ACHN (cell line): ENCODE data around the gene NOS2.
"Not testable (repeated sequence)": the region's sequence is repeated elsewhere in the genome, so short reads cannot be mapped to it uniquely, and the experiment has no call there.

ENCODE experiments used
- DNase-seq: peaks from one replicate; pipeline ENCODE4 v3.0.0-alpha.2; 2015
- in situ Hi-C: cut with HindIII; loops from 2 replicates; pipeline ENCODE4 v1.10.0; 2017; ENCODE audit warnings: low sequenced_read_pairs, low pct_ligation_motif_present, low pct_unique_long_range_greater_than_20kb

The NOS2 gene

GRCh38 chr17:27824176-27824715, 23.9 kb upstream of the NOS2 start:
- no peak for DNase-seq
- in situ Hi-C loops = no loop called here

GRCh38 chr17:27822108-27822507, 21.8 kb upstream of the NOS2 start:
- DNase-seq, in situ Hi-C loops: not testable (repeated sequence)

- in situ Hi-C loops = no loop called here
- DNase-seq = no peak
Observed at GRCh38 chr17:27821318-27821717, 21.0 kb upstream of the NOS2 start.

DNA sequence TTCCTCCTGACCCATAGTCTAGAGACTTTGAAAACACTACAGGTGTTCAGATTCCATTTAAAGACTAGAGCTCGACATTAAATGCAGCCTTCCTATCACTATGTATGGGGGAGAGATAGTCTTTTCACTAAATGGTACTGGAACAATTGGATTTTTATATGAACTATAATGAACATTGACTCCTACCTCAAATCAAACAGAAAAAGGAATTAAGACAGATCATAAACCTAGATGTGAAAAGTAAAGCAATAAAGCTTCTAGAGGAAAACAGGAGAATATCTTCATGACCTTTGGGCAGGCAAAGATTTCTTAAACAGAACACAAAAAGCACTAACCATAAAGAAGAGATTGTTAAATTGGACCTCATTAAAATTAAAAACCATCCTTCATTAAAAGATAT, 18.8 kb upstream of the NOS2 start:
- DNase-seq = no peak
- in situ Hi-C loops = no loop called here

DNA sequence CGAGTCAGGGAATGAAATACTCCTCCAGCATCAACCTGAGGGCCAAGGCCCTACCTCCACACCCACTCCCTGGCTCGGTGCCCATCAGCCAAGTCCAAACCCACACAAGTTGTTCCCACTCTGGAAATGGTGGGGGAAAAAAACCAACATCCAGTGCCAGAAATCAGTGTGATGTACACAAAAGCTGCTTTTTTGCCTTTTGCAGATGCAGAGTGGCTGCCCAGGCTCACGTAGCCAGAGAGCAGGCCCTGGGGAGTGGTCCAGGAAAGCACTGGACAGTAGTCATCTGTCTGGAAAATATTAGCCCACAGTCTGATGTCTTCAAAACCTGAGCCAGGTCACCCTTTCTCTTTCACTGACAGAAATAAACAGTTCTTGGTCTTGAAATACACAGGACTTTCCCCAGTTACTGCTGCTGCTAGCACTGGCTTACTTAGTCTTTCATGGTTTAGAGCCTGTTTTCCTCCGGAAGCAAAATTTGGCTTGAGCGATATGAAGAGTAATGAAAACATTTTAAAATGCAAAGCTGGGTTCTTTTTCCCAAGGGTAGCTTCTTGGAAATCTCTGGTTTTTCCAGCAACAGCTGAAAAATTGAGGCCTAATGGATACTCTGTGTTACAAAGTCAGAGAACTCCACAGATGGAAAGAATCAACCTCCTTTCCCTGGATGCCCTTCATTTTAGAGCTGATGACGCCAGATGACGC, 18.2 kb upstream of the NOS2 start:
- no peak for DNase-seq
- in situ Hi-C loops = no loop called here

DNA sequence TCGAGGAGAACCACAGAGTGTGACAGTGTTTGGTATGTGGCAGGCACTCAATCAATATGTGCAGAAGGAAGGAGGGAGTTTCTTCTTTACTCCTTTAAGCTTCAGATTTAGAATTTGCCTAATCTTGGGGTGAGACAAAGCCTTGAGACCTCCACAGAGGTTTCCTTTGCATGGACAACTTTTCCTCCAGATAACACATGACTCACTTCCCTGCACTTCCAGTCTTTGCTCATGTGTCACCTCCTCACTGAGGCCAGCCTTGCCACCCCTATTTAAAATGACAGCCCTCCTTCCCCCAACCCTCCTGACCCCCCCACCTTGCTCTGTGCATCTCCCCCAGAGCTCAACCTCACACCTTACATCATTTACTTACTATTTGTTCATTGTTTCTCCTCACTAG, 17.4 kb upstream of the NOS2 start:
- in situ Hi-C loops = no loop called here
- no peak for DNase-seq

DNA sequence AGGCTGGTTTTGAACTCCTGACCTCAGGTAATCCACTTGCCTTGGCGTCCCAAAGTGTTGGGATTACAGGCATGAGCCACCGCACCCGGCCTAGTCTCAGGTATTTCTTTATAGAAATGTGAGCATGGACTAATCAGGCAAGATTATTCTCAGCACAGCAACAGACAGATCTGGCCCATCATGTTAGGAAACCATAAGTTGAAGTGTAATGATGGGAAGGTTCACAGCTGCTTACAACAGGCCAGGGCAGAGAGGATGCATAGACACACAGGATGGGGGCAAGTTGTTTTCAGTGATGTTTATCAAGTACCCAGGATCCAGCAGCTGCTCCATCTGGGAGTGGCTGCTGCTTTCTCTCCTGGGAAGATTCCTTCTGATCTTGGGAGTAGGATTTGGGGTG, 16.6 kb upstream of the NOS2 start:
- in situ Hi-C loops = no loop called here

DNA sequence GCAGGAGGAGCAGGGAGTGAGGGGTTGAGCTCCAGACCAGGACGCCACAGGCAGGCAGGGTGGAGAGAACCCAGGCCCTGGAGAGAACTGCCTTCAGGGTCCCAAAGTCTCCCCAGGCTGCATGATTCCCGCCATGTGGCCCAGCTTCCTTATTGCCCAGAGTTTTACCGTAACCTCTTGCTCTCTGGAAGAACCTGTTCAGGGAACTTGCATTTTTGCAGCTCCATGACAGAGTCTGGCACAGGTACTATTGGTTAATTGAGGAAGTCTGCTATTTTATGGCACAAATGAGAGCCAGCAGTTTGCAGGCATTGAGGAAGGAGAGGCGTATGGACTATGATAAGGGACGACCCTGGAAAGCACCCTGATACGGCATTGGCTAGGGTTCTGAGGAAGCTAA, 11.6 kb upstream of the NOS2 start:
- in situ Hi-C loops = no loop called here

More for the DNA sequence above, 16.6 kb upstream of the NOS2 start:
- DNase-seq = no peak

DNA sequence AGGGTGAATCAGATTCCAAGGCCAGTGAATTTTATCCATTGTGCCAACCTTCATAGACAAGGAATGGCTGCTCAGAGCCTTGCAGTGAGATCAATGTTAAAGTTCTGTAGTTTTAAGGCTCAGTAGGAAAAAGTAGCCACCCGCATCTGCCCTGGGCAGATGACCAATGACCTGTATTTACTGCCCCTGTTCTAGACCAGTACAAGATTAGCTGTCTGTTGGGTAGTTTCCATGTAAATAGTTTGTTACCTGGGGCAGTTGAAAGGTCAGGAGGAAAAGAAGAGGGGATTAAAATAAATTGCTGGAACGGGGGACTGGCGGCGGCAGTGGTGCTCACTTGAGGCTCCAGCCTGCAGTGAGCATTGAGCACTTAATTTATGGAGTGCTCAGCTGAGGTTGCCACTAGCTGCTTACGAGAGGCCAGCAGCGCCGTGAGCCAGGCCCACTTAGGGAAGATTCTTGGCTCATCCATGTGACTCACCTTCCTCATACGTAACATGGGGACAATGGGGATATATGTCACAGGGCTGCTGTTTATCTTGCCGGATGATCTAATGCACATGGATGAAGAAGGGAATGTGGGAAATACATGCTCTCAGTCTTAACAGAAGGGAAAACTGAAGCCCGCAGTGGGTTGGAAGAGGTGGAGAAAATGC, 10.7 kb upstream of the NOS2 start:
- in situ Hi-C loops = no loop called here
- DNase-seq = no peak

More for the DNA sequence above, 11.6 kb upstream of the NOS2 start:
- DNase-seq = no peak

- DNase-seq = no peak
- in situ Hi-C loops = no loop called here
Observed at GRCh38 chr17:27810211-27810901, 10.0 kb upstream of the NOS2 start.

GRCh38 chr17:27809555-27809954, 9.2 kb upstream of the NOS2 start:
- DNase-seq = no peak
- in situ Hi-C loops = no loop called here

DNA sequence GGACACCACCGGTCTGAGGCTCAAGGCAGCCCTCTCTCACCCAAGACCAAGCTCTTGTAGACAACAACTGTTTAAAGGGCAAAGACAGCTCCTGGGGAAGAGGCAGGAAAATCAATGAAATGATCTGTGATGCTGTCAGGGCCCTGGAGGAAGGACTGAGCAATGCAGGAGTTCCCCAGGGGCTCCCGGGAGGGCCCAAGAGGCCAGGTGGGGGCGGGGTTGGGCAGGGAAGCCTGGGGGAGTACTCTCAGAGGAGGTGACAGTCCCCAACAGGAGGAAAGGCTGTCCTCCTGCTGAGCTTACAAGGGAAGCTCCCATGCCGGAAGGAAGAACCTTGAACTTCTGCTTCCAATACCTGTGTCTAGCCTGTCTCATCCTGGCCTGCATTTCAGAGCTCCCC, 8.3 kb upstream of the NOS2 start:
- in situ Hi-C loops = no loop called here
- DNase-seq = no peak

DNA sequence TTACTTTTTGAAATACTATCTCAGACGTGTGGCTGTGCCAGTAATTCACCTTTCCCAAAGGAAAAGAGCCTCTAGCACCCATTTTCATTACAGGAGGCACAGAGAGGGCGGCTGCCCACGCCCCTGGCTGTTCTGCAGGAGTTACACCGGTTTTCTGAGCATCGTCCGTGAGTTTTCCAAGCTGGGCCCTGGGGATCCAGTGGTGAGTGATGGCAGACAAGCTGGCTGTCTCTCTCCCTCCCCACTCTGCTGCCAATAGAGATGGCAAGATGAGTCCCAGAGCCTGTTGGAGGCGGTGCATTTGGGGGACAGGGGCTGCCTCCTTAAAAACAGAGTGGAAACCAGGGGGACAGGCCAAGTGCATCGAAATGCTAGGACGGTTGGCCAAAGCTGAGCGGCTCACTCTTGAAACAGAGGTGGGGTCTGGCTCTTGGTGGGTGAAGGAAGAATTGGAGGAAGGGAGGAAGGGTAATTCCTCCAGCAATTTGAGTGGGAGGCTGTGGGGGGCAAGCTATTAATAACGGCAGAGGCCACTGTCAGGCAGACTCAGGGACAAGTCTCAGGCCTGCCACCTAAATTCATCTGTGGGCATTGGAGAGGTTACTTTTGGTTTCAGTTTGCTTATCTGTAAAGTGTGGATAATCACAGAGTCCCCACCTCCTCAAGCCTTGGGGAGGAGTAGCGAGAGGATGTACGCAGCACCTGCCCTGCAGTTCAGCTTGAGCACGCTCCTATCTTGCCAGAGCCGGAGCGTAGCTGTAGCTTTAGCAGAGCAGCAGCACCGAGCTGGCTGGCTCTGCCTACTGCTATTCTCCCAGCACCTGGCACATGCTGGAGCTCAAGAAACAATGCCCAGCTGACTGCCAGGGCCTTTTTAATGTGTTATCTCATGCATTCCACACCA, 7.5 kb upstream of the NOS2 start:
- in situ Hi-C loops = no loop called here
- peak; percentile 22 for DNase-seq

DNA sequence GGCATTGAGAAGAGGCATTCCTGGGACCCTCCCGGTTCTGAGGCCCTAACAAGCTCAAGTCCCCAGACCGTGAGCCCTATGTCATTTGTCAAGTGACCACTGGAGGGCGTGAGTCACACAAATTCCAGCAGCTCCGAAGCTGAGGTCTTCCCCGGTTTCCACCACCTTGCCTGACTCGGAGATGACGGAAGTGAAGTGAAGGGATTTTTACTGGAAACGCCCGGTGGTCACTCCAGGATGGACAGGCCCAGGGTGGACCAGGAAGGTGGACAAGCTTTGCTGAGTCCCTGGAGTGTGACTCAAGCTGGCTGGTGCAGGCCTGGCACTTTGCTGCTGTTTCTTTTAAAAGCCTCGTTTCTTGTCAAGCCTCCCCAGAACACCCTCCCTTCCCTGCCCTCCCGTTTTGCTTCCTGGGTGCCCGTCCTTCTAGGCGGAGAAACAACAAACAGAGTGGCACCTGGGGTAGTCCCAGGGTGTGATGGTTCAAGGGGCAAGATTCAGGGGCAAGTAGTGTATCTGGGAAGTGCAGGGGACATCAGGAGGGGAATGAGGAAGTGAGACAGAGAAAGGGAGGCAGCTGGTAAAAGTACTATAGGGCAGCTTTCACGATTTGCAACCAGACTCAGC, 5.3 kb upstream of the NOS2 start:
- in situ Hi-C loops = no loop called here
- DNase-seq = peak; percentile 91

- in situ Hi-C loops = no loop called here
- DNase-seq = no peak
Observed at GRCh38 chr17:27804113-27804512, 3.8 kb upstream of the NOS2 start.

DNA sequence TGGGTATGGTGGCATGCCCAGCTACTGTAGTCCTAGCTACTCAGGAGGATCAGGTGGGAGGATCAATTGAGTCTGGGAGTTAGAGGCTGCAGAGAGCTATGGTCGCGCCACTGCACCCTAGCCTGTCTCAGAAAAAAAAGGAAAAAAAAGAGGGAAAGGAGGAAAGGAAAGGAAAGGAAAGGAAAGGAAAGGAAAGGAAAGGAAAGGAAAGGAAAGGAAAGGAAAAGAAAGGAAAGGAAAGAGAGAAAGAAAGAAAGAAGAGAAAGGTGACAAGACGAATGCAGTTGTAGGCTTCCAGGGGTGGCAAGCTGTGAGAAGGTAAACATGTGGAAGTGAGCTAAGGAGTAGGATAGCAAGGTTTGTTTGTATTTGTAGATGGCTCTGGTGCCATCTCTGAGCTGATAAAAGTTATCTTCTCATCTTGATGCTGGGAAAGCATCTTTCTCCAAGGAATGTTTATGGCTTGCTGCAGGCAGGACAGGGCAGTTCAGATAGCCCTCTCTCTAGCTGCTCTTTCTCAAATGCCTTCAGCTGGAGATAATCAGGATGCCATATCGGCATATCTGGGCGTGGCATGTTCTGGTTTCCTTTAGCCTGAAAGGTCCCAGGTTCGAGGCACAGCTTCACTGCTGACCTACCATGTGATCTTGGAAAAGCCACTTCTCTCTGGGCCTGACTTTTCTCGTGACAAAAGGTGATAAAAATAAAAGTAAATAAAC, 2.8 kb upstream of the NOS2 start:
- in situ Hi-C loops = no loop called here
- DNase-seq = no peak

- in situ Hi-C loops = no loop called here
- DNase-seq = no peak
Observed at GRCh38 chr17:27802033-27802432, 1.7 kb upstream of the NOS2 start.

- DNase-seq = no peak
- in situ Hi-C loops = no loop called here
Observed at GRCh38 chr17:27798376-27798775, 2.0 kb downstream of the NOS2 start.
